ENCODE measurements around the gene ZFR.

DNA sequence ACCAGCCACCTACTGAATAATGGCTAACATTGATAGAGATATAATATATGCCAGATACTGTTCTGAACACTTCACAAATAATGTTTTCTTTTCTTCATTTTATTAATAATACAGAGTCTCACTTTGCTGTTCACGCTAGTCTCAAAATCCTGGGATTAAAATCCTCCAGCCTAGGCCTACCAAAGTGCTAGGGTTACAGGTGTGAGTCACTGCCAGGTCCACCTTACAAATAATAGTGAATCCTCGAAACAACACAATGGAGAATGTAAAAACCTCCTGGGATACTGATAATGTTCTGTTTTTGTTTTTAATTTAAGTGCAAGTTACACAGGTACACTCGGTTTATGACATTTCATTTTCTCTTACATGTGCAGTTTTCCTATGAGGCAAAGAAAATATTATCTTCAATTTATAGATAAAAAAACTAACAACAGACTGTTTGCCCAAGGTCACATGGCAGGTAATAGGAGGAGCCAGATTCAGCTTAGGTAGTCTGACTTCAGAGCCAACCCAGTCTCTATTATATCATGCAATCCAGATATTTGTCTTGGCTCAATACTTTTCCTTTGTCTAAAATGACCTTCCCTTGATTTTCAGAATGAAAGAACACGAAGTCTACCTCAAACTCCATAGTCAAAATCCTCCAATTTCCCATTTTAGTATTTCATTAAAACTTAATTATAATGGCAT, 7.8 kb downstream of the ZFR start:
- TF ChIP-seq POLR2A (IDR thresholded peaks at IDR 0.05): no peak
- TF ChIP-seq, protein P1, sequence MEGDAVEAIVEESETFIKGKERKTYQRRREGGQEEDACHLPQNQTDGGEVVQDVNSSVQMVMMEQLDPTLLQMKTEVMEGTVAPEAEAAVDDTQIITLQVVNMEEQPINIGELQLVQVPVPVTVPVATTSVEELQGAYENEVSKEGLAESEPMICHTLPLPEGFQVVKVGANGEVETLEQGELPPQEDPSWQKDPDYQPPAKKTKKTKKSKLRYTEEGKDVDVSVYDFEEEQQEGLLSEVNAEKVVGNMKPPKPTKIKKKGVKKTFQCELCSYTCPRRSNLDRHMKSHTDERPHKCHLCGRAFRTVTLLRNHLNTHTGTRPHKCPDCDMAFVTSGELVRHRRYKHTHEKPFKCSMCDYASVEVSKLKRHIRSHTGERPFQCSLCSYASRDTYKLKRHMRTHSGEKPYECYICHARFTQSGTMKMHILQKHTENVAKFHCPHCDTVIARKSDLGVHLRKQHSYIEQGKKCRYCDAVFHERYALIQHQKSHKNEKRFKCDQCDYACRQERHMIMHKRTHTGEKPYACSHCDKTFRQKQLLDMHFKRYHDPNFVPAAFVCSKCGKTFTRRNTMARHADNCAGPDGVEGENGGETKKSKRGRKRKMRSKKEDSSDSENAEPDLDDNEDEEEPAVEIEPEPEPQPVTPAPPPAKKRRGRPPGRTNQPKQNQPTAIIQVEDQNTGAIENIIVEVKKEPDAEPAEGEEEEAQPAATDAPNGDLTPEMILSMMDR (IDR thresholded peaks at IDR 0.05): no peak

All from lower leg skin (tissue), 3 donors.